T-helper 2 cell treated with Interferon-gamma antibody and Interleukin-4, amounts not matched to agents 100 ng/mL and 5 ng/mL, for 36 hours (primary cell): Measurements from ENCODE around the gene TACC2. TPM values are rescaled to one million over a fixed set of nuclear protein-coding genes. Genes with fewer than 3 reads are reported as not detected.

Experiments
- intact Hi-C: fragments of 100-400 bp; cut with micrococcal nuclease; formaldehyde crosslinking; loops from one replicate; pipeline ENCODE4 v1.15.1; 2023
- total RNA-seq: library from RNA; stranded (reverse); gene quantifications from 2 replicates; pipeline ENCODE4 v1.2.3, GENCODE V29; 2022

TACC2 gene
- total RNA-seq, 1 donor from 2014 or later: not detected

DNA sequence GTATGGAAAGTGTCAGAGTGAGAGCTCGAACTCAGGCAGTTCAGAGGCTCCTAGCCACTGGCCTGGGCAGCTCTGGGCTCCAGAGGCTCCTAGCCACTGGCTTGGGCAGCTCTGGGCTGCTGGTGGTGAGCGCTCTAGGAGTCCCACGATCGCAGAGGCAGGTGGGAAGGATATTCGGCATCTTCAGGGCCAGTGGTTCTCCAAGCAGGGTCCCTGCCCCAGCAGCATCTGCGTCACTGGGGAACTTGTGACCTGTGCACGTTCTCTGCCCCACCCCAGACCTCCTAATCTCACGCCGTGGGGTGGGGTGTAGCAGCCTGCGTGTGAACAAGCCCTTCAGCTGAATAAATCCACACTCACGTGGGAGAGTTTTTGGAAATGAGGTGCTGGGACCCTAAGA is 256.9 kb downstream of the TACC2 start:
- intact Hi-C loops: no loop called here

DNA sequence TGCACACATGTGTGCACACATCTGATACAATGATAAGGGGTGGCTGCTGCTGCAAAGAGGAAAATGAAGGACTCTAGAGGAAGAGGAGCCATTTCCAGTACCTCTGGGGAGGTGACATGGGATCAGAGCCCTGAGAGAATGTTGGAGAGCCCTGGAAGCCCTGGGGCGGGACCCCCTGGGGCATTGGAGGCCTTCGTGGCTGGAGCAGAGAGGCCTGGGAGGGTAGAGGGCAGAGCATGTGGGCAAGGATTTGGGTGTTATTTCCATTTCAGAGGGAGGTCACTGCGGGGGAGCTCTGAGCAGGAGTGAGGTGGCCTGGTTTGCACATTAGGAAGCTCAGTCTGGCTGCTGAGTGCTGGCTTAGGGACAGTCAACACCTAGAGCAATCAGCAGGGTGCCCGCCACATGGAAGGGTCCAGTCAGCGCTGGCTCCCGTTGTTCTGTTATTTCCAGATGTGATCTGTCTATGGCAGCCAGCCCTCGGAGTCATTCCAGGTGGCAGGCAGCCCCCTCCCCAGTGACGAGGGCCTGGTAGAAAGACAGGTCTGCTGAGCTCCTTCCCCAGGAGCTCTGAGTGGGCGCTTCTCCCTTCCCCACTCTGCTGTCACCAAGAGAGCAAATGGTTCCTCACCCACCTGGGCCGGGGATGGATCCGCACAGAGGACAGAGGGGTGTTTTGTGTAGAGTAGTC is 258.0 kb downstream of the TACC2 start:
- intact Hi-C loops: no loop called here

DNA sequence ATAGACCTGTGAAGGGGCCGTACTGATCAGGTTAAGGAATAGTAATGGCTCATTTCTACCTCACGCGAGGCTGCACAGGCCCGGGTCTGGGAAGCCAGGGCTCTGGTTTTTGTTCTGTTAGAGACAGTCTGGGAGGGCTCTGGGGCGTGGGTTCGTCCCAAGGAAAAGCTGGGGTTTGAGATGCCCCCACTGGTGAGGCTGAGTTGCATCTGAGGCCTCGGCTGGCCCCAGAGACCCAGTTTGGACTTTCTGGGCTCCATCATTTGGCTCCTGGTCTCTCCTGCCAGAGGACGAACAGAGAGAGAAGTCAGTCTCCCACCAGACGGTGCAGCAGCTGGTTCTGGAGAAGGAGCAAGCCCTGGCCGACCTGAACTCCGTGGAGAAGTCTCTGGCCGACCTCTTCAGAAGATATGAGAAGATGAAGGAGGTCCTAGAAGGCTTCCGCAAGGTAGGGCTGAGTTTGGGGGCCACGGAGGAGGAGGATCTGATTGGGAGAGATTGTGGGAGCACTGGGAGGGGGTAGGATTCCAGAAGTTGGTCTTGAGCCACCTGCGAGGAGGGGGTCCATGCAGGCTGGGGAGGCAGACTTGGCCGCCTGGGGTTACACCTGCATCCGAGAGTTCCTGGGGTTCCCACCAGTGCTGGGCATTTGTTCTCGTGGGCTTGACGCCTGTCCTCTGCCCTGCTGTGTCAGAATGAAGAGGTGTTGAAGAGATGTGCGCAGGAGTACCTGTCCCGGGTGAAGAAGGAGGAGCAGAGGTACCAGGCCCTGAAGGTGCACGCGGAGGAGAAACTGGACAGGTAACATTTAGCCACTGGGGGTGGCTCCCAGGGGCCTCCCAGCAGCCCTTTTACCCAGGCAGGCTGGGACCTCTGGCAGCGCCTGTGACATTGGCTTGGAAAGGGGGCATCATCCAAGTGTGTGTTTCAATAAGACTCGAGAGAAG is 259.7 kb downstream of the TACC2 start:
- intact Hi-C loops: no loop called here

DNA sequence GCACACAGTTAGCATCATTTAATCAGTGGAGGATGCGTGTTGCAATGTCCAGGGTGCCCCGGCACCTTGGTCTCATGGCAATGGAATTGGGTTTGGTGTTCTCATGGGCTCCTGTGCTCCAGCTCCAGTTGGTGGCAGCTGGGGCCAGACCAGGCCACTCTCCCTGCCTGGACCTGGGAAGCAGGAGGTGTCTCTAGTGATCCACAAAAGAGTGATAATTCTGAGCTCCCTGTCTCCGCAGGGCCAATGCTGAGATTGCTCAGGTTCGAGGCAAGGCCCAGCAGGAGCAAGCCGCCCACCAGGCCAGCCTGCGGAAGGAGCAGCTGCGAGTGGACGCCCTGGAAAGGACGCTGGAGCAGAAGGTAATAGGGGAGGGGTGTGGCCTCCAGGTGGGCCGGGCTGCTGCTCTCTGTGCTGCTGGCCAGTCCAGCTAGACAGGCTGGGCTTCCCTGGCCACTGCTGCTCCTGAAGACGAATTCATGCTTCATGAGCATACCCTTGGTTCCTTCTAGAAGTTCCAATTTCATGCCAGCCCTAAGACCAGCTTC is 260.4 kb downstream of the TACC2 start:
- intact Hi-C loops: no loop called here

DNA sequence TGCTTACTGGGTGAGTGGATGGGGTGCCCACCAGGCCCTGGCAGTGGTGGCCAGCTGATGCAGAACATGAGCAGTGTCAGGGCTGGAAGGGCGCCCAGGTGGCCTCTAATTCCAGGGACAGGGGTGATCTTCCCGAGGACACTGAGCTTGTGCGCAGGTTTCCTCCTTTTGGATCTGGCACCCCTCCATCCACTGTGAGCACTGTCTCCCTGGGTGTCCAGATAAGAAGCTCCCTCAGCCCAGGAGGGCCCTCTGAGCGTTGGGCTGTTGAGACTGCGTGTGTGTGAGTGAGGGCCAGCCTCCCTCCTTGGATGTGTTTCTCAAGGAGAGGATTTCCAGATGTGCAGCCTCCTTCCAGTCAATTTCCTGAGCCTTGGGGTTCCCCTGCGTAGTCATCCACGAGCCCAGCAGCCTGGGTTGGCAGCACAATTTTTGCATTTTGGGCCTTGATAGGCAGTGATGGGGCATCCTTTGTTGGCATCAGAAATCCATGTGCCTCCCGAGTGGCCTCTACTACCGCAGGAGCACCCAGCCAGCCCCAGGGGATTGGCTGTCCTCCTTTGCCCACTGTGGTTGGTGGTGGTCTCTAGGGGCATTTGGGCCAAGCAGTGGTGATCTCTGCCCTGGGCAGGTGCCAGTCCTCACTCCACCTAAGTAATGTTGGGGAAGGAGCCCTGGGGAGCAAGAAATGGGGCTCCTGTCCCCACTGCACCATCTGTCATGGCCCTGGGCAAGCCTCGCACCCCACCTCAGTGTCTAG is 261.2 kb downstream of the TACC2 start:
- intact Hi-C loops: no loop called here

DNA sequence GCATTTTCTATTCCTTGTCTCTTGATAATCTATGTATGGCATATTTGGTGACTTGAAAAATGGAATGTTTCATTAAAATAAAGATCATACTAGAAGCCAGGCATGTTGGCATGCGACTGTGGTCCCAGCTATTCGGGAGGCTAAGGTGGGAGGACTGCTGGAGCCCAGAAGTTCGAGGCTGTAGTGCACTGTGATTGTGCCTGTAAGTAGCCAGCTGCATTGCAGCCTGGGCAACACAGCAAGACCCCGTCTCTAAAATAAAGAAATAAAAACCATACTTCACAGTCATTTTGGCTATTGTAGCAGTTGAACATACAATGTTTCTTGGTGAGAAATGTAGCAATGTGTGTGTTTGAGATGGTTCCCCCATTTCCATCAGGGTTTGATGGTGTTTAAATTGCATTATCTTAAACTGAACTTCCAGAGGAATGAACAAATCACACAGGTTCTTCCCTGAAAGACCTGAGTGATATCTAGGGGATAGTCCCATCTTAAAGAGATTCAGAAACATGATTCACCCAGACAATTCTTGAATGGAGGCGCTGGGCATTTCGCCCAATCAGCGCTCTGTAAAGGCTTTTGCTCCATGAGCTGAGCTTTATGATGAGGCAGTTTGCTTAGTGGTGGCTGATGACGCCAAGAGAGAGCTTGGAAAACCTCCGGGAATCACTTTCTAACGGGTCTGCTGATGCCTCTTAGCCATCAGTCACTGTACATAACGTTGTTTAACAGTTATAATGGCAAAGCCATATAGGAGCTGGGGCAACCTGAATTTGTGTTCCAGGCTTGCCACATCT is 262.7 kb downstream of the TACC2 start:
- intact Hi-C loops: no loop called here

DNA sequence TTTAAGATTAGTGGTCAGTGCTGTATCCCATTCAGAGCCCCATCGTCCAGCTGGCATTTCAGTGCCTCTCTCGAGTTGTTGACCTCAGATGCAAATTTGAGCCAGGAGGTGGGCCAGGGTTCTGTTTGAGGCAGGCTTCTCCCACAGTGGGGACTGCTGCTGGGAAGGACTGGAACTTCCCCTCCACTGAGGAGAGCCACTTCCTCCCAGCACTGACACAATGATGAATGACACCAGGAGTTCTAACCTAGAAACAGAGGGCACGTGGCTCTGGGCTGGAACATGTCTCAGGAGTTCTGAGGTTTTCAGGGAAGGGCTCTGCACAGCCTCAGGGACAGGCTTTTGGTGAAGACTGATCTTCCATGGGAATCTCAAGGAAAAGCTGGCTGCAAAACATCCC is 263.8 kb downstream of the TACC2 start:
- intact Hi-C loops: no loop called here

DNA sequence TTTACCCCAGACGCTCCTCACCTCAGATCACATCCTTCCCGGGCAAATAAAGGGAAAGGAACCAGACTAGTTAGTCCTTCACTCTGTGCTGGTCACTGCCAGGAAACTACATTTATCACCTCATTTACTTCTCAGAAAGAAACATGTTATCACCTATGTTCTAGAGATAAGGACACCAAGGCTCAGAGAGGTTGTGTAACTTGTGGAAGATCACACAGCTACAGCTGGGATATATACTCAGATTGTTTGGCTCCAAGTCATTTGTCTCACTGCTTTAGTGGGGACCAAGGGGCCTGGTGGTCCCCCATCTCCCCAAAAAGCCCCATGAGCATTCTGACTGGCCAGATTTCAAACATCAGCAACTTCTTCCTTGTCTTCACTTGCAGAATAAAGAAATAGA is 264.6 kb downstream of the TACC2 start:
- intact Hi-C loops: no loop called here

DNA sequence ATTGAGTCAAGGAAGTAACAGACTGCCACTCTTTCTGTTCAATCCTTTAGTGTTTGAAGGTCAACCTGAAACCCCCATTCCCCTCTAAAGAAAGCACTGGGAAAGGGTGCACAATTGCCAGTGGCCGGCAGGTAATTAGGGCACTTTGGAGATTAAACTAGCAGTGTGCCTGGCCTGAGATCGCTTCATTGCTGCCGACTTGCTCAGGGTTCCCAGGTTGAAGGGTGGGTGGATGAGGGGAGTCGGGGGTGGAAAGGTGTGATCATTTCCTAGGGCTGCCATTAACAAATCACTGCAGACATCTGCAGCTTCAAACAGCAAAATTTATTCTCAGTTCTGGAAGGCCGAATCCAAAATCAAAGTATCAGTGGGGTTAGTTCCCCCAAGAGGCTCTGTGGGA is 265.9 kb downstream of the TACC2 start:
- intact Hi-C loops: no loop called here

DNA sequence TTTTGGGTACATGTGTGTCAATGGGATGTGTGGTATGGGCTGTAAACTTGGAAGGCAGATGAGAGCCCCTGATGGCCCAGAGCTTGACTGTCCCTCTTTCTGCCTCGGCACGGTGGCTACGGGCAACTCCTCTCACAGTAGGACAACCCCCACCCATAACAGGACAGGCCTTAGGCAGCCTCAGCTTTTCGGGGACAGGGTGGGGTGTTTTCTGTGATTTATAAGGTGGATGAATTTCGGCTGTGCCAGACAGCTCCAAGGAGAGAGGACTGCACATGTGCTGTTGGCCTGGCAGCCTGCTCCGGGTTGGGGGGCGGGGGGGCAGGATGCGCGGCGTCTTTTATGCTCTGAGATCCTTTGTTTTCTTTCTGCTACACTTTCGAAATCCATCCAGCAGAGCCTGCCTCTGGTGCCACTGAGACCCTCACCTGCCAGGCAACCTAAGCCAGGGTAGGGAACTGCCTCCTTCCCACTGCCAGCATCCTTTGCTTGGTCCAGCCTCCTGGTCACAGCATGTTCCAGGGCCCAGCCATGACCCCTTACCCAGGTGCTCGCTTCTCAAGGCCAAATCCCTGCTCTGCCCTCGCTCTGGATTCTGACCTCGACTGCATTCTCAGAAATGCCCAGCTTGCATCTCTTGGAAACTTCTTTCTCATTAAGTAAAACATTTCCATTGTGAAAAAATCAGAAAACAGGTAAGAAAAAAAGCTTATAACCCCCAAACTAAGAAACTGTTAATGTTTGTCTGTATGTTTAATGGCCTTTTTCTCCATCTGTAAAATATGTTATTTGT is 266.7 kb downstream of the TACC2 start:
- intact Hi-C loops: no loop called here

DNA sequence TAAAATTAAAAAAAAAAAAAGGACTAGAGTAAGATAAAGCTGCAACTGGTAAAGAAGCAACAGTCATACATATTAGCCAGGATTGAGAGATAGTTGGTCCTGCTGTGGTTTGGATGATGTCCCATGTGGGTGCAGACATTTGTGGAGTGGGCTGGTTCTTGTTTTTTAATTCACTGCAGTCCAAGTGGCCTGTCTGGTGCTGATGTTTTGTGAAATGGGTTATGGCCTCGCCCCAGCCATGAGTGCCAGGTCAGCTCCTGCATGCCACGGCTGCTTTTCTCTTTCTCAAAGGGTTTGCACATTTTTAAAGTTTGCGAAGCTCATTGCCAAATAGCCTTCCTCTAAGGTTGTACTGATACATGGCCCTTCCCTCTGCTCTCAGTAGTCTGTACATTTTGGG is 268.1 kb downstream of the TACC2 start:
- intact Hi-C loops: no loop called here

DNA sequence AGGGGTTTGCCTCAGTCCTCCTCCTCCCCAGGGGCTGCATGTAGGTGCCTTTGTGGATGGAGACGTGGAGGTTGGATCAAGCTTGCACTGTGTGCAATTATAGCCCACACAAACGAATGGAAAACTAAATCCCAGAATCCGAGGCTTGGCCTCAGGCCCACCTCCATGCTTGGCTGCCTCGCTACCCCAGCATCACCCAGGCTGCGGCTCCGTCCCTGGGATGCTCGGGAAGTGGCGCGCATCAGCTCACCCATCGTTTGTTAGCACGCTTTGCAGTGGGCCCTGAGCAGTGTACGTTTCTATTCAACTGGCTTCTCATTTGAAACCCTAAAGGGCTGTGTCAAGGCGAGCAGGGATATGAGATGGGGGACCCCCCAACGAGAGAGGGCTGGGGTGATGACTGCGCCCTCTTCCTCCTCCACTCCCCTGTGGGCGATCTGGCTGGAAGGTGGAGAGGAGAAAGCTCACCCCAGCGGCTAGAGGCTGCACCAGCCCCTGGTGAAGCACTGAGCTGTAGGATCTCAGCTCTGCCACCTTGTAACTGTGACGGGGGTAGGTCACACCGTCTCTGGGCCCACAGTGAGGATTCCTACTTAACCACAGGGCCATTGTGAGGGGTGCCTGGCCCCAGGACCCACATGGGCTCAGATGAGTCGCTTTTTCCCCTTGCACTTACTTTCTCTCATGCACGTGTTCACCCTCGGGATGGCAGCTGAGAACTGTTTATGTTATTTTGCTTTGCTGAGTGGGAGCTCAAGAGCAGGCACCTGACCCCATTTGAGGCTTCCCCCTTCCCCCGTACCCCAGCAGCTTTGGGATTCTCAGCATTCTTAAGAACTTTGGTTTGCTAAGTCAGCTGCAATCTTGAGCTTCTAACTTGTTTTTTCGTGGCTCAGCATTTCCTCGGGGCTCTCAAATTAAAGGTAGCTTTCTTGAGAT is 269.4 kb downstream of the TACC2 start:
- intact Hi-C loops: no loop called here

DNA sequence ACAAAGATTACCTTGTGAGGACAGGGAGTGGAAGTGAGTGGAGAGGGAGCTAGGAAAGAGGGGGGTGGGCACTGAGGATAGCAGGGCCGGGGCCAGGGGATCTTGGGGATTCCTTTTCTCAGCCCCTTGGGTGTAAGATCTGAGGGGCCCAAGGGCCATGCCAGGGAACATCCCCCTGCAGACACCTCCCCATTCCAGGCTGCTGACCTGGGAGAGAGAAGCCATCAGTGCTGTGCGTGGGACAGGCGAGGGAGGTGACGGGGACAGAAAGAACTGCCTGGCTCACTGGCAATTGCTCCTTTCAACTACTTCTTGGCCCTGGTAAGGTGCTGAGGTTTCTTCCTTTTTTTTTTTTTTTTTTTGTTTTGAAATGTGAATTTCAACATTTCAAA is 270.1 kb downstream of the TACC2 start:
- intact Hi-C loops: no loop called here

DNA sequence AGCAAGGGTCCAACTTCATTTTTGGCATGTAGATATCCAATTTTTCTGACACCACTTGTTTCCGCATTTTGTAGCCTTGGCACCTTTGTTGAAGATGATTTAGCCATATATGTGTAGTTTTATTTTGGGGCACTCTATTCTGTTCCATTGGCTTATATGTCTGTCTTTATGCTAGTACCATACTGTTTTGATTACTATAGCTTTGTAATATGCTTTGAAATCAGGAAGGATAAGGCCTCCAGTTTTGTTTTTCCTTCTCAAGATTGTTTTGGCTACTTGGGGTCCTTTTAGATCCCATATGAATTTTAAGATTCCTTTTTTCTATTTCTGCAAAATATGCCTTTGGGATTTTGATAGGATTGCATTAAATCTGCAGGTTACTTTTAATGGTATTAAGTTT is 272.6 kb downstream of the TACC2 start:
- intact Hi-C loops: no loop called here

DNA sequence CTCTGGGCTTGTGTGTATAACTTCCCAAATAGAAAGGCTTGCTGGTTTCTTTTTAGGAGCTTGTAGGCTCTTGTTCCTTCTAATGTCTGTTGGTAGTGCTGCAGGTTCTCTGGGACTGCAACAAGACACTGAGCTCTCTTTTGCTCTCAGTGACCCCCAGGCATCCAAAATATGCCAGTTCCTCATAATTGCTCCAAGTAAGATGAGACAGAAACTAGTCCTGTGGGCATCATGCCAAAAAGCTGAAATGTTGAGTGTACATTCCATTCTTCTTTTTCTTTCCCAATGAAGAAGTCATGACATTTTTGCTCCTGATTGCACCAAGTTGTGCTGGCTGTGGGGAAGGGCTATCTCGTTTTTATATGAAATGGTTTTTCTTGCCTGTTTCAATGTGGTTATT is 275.0 kb downstream of the TACC2 start:
- intact Hi-C loops: no loop called here

DNA sequence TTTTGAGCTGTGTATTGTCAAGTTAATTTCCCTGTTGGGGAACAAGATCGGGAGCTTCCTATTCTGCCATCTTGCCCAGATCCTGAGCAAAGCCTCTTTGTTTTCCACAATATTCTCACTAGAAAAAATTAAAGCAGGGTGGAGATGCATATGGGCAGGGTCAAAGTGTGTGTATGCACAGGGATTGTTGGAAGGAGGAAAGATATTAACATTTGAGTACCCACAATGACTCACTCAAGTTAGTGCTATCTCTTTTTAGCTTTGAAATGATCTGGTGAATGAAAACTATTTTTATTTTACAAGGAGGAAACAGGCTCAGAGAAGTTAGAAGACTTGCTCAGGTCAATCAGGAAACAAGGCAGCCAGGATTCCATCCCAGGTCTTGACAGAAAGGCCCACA is 275.5 kb downstream of the TACC2 start:
- intact Hi-C loops: no loop called here

DNA sequence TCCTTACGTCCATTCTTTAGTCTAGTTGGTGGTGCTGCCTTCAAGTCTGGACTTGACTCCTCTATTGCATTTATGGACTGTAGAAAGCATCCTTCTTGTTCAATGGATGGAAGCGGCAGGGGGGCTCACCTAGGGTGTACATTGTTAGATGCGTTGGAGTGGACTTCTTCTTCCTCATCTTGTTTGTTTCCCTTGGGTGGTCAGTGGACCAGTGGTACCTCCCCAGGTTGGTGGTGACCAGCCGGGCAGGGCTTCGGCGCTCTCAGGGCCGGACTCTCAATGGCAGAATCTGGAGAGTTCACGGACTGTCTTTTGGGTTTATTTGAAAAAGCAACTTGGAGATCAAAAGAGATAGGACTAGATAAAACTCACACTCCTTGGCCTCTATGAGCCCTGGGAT is 276.0 kb downstream of the TACC2 start:
- intact Hi-C loops: no loop called here

DNA sequence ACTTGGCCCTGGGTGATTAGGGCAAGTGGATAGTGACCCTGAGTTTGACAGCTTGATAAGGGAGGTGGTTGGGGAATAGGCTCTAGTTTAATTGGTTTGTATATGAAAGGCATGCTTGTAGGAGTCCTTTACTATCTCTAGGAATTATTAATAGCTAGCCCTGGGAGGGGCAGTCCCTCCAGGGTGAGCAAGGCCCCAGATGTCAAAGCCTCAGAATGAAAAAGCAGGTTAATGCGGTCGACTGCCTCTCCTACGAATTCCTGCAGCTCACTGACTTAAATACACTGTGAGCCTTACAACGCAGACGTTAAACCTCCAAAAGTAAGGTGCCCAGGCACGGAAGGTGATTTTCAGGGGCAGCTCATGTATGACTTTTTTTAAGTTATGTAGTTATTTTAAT is 276.9 kb downstream of the TACC2 start:
- intact Hi-C loops: no loop called here
